ENCODE measurements around the gene SNED1.
"Not testable (repeated sequence)": the region's sequence is repeated elsewhere in the genome, so short reads cannot be mapped to it uniquely, and the experiment has no call there.

The SNED1 gene

DNA sequence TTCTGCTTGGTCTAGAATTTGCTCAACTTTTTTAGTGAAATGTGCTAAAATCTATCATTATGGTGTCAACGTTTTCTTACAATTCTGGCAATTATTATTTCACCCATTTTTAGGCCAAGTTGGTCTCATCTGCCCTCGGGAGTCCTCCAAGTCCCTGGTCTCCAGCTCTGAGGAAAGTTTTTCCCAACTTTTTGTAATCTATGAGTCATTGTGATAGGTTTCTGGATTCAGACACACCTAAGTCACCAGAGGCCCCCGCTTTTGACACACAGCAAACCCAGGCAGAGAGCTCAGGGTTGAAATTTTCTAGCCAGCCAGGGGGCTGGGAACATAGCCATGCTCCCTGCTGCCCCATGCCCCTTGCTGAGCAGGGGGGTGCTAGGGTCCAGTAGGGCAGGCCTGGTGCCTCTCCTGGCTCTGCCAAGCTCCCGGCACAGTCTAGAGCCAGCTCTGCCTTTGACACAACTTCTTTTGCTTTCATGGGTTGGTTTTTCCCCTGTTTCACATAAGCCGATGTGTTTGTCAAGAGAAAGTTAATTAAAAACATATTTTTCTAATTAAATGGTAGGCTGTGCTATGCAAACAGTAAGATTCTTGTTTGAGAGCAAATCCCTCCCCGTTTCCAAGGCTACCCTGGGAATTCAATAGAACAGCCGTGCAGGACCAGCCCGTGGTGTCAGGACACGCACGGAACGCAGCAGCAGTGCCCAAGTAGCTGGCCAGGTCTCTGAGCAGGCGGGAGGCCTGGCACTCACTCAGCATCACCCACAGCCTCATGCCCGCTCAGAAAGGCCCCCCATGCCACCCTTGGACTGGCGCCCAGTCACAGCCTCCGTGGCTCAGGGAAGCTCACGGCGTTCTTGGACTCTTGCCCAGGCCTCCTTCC lies 25.5 kb upstream of the SNED1 start:
- DNase-seq (ENCODE audit: low read depth), result peak; percentile 56

DNA sequence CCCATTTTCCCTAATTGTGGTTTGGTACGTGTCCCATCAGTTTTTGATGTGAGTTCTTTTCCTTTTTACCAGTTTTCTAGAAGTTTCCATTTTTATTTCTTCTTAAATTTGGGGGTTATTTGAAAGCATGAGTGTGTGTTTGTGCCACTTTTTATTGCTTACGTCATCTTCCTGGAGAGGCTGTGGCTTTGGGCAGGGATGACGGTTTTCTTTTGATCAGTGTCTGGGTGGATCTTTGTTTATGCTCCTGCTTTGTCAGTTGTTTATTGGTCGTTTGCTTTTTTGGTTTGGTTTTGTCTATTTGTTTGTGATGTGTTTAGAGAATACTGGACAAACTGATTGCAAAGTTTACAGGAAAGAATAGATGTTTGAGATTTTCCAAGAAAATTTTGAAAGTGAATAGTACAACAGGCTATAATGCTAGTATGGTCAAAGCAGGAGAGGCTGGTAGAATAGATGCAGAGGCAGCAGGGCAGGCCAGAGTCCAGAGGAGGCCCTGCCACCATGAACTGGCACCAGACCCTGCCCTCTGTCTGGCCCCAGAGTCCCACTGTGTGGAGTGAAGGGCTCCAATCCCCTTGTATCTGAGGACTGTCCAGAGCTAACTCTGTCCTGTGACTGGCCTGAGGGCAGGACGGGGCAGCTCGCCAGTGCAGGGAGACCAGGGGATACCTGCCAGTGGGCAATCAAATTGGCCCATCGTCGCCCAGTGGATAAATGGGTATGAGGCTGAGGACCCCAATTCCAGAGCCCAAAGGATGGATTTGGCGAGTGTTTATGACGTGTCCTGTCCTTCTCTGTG lies 23.4 kb upstream of the SNED1 start:
- DNase-seq (ENCODE audit: low read depth), result no peak

DNA sequence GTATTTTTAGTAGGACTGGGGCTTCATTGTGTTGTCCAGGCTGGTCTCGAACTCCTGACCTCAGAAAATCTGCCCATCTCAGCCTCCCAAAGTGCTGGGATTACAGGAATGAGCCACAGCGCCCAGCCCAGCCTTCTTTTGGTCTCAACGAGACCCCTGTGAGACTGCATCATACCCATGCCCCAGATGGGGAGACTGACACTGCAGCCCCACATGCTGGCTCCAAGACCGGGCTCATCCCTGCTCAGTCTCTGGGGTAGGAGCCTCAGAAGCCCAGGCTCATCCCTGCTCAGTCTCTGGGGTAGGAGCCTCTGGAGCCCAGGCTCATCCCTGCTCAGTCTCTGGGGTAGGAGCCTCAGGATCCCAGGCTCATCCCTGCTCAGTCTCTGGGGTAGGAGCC lies 22.5 kb upstream of the SNED1 start:
- not testable (repeated sequence) for DNase-seq (ENCODE audit: low read depth)

DNA sequence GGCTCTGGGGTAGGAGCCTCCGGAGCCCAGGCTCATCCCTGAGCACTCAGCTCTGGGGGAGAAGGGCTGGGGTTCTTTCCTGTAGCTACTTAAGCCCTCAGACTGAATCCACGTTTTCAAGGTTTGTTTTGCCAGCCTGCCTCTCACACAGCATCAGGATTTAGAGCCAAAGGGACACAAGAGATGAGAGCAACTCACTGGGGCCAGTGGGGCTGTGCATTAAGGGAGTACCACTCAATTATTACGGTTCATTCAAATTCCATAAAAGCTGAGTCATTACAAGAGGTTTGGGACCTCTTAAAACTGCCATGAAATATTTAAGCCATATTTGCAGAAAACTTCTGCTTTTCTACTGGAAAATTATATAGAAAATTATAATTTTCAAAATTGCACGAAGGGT lies 17.1 kb upstream of the SNED1 start:
- DNase-seq (ENCODE audit: low read depth), result no peak

DNA sequence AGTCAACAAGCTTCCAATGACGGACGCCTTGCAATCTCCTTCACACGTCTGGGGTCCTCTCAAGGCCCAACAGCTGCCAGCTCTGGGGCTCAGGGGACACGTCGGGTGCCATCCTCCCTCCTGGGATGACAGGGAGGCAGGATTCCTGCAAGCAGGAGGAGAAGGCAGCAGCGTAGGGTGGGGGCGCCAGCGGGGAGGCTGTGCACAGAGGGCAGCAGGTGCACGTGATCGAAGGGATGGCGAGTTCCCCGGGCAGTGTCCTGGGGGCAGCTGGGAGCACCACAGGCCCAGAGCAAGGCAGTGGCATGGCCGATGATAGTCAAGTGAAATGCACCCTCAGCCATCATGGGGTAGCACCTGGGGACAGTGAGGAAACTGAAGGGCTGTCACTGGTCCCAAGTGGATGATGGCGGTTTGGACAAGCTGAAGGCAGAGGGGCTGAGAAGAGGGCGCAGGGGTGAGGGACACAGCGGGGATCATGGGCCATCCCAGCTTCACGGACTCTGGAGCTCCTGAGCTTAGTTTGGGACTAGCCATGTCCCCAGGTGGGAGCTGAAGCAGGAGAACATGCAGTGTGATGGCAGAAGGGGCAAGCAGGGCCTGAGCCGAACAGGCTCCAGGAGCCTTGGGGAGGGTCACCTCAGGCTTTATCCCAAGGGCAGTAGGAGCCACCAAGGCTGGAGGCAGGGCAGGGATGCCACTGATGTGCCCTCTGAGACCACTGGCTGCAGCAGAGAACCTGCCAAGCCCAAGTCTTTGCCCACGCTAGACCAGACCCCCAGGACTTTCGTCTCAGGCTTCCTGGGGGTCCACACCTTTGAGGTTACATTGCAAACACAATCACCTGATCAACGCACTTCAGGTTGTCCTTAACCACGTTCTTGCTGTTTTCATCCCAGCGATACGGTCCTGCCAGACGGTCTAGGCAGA lies 16.3 kb upstream of the SNED1 start:
- DNase-seq (ENCODE audit: low read depth), result no peak

DNA sequence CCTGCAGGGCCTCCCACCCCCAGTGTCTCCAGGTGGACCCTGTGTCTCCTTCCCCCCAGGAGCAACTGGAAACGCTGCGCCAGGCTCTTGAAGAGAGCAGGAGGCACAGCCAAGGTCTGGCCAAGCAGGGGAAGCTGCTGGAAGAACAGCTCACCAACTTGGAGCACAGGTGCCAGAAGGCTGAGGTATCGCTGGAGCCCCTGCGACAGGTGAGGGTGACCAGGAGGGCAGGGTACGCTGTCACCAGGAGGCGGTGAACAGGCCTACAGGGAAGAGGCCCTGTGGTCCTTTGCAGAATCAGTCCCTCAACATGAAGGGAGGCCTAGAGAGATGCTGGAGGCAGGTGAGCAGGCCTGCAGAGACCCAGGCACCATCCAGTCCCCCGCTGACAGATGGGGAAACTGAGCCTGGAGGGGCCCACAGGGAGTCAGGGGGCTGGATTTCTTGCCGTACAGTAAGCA lies 15.6 kb upstream of the SNED1 start:
- DNase-seq (ENCODE audit: low read depth), result no peak

DNA sequence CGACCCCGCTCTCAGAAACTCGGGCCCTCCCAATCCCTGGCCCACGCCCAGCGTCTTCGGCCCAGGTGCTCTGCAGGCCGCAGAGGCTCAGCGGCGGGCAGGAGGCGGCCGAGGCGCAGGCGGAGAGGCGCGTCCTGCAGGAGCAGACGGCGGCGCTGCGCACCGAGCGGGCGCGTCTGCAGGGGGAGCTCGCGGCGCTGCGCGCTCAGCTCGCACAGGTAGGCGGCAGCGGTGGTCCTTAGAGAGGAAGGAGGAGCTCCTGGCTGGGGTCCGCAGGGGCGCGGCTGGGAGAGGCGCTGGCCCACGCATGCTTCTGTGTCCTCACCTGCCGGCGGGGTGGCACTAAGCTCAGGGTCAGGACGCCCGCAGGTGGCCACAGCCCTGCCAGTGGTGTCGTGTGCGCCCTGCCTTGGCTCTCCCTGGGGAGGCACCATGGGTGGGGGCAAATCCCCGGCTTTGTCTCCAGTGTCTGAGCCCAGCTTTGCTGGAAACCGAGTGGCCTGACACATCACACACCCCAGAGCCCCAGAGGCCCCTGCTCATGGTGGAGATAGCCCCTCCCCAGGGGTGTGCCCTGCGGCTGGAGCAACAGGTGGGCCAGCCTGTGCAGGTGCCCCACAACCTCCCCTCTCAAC lies 14.9 kb upstream of the SNED1 start:
- no peak for DNase-seq (ENCODE audit: low read depth)

DNA sequence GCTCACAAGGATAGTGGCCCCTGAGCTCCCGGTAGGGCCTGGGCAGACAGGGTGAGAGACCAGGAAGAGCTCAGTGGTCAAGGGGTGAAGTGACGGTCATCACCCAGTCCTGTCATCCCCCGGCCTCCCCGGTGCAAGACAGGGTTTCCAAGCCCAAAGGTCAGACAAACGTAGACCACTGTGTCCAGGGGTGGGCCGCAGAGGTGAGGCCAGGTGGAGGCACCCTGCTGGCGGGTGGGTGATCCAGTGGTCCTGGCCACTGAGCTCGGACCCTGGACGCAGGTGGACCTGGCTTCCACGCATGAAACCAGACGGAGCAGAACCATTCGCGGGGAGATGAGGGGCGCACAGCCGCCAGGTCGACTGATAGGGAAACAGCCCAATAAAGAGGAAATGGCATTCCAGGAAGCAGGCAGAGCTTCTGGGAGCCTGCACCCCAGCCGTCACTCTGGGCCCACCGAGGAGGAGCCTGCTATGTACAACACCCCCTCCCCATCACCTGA lies 14.4 kb upstream of the SNED1 start:
- DNase-seq (ENCODE audit: low read depth), result no peak

DNA sequence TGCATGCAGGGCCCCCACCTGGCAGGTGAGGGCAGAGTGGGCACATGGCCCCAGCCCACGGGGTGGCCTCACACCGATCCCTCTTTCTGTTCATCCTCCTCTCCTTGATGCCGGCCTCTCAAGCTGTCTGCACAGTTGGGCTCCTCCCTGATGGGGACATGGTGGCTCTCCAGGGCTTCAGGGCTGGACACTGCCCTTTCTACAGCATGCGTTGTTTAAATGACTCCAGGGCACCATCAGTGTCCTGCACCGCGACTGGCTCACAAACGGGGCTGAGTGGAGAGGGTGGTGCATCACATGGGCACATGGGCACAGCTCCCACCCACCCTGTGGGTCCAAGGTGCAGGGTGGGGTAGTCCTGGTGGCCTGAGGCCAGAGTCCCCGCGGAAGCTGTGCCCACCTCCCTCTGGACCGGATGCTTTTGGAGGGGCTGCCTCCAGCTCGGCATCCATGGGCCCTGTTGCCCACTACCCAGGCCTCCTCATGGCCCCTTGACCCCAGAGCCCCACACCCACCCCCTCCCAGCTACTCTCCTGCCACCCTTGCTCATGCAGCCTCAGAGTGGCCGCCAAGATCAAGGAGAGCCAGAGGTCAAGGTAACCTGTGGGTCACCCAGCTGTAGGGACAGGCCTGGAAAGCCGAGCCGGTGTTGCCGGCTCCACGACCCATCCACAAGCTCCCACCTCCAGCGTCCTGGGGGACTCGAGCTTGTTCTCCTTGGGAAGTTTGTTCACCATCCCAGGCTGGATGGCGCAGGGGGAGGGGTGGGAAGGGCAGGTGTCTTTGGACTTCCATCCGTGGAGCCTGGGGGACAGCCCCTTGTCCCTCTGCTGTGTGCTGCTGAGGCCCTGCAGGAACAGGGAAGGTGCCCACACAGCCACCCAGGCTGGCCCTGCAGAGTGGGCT lies 12.3 kb upstream of the SNED1 start:
- DNase-seq (ENCODE audit: low read depth), result no peak

DNA sequence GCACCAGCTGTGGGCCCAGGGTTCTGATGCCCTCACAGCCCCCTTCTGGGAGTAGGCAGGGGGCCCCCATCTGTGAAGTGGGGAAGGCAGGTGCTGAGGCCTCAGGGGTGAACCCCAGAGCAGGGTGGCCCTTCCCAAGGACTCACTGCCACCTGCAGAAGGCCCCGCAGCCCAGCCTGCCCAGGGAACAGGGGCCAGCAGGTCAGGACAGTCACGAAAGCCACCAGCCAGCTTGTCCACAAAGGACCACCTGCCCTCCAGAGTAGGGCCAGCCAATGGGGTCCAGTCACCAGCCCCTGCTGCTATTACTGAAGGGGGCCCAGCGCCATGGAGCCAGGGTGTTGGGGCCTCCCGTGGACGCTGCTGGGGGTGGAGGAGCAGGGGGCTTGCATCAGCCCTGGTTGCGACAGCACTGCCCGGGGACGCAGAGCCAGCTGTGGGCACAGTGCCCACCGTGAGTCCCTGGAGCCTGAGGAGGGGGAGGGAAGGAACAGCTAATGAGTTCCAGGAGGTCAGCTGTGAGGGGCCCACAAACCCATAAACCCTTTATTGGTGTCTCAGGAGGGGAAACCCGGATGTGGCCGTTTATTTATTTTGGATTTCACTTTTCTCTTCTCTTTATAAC lies 11.5 kb upstream of the SNED1 start:
- no peak for DNase-seq (ENCODE audit: low read depth)

DNA sequence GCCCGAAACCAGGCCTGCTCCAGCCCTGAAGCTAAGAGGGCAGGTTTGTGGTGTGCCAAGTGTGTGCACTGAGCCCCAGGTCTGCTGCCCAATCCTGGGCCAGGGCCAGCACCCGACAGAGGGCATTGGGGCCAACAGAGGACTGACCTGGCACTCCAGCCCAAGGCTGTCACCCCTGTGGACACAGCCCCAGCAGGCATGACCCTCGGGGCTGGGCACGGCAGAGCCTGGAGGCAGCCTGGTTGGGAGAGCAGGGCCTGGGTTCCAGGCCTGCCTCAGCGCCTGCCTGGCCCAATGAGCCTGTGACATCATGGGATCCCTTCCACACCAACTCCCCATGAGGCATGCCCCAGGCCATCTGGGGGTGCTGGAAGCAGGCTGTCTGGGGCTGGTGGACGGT lies 10.8 kb upstream of the SNED1 start:
- no peak for DNase-seq (ENCODE audit: low read depth)

DNA sequence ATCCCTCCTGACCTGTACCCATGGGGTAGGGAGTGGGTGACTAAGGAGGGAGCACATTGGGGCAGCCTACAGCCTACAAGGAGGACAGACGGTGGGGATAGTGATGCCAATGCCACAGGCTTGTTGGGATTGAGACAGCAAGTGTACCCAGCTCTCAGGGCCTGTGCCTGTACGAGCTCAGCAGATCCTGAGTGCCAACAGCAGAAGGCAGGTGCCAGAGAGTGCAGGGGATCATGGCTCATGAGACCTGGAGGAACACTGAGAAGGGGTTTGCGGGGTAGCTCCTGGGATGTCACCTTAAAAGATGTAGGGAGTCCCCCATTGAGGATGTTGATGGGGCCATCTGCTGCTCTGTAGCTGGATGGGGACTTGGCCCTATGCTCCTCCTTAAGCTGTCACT lies 10.3 kb upstream of the SNED1 start:
- no peak for DNase-seq (ENCODE audit: low read depth)

DNA sequence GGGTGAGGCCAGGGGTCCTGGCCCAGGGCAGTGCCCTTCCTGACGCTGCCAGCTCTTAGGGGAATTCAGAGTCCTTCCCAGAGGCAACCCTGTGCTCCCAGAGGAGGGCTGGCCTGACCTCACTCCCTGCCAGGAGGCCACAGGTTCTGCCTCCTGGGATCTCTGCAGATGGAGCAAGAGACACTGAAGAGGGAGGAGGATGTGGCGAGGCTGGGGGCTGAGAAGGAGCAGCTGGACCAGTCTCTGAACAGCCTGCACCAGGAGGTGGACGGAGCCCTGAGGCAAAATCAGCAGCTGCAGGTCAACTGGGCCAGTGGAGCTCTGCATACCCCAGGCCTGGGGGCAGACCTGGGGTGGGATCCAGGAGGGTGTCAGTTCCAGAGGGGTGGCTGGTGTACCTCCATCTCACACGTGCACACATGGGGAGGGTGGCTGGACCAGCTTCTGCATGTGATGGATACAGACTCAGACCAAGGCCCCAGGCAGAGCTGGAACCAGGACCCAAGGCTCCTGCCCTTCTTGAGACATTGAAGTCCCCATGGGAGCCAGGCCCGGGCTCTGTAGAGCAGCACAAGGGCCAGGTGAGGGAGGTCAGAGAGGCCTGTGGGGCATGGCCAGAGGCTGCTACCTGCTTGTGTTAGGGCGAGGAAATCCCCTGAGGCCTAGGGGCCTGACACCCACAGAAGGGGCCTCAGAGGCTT lies 9.7 kb upstream of the SNED1 start:
- DNase-seq (ENCODE audit: low read depth), result no peak

DNA sequence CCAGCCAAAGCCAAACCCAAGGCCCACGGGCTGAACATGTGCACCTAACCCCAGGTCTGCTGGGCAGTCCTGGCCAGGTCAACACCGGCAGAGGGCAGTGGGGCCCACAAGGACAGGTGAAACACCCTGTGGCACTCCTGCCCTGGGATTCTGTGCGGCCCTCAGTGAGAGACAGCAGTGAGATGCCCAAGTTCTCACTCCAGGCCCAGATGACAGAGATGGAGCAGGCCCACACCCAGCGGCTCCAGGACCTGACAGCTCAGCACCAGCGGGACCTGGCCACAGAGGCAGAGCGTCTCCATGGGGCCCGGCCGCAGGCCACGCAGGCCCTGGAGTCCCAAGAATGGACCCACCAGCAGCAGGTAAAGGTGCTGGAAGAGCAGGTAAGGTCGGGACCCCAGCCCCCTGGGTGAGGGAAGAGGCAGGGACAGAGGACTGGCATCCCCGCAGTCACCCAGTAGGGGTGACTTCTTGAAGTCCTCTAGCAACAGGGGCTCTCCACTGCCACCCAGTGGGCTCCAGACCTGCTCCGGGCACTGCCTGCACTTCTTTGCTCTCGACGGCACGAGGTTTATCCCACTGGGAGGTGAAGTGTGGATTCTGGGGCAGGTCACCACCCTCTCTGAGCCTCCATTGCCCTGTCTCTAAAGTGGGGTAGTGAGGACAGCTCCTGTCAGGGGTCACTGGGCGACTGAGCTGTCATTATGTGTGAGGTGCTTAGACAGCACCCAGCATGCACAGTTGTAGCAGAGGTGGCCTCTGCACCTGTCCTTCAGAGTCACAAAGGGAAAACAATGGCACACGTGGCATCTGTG lies 8.8 kb upstream of the SNED1 start:
- no peak for DNase-seq (ENCODE audit: low read depth)

DNA sequence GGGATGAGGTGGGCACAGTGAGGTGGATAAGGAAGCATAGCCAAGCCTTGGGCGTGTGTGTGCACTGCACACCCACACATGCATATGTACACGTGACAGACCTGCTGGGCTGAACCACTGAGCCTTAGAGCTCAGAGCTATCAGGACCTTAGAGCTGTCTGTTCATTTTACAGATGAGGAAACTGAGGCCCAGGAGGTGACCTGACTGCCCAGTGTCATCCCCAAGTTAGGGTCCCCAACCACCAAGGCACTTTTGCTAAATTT lies 8.2 kb upstream of the SNED1 start:
- no peak for DNase-seq (ENCODE audit: low read depth)

DNA sequence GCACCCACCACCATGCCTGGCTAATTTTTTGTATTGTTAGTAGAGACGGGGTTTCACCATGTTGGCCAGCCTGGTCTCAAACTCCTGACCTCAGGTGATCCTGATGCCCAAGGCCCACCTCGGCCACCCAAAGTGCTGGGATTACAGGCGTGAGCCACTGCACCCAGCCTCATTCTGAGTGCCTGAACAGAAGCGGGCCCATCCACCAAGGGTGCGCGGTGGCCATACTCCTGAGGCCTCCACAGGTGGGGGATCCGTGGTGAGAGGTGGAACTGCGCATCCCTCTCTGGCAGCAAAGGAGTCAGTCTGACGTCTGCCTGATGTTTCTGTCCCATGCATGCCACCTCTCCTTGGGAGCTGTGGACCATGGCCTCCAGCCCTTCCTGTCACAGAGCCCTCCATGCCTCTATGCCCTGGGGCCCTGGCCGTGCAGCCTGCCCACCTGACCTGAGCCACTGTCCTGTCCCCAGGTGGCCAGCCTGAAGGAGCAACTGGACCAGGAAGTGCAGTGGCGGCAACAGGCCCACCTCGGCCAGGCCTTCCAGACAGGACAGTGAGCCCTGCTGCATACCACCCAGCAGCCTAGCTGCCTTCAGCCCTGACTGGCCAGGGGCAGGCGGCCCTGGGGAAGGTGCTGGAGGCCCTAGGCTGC lies 7.6 kb upstream of the SNED1 start:
- DNase-seq (ENCODE audit: low read depth), result no peak

DNA sequence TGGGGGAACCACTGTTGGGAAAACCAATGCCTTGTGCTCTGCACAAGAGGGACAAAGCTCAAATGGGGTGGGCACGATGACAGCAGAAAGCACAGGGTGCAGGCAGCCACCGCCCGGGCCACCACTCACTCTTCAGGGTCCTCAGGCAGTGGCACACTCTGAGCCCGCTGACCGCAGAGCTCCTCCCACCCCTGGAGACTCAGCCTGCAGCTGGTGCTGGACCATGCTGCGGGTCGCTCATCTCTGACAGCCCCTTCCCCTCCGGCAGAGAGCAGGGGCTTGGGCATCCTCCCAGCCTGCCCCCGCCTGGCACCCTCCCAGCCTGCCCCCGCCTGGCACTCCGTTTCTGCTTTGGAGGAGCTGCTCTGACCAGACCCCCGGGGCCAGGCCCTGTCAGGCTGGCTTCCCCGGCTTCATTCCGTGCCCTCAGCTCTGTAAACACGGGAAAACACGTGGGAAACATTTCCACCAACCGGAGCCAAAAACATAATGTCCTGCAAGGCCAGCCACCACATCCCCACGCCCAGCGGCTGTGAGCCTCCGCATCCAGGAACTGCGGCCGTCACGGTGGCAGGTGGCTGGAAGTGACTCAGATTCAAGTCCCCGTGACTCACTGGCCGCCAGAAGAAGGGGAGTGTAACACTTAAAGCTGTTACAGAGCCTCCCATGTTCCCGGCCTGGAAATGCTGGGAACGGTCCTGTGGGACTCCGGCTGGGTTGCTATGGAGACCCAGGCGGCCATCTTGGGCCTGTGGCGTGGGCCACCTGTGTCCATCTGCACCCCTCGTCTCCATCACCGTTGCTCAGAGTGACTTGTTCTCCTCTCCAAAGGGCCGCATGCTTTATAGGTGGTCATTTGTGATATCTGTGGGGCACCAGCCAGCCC lies 6.8 kb upstream of the SNED1 start:
- DNase-seq (ENCODE audit: low read depth), result peak; percentile 61
